Subcutaneous abdominal adipose tissue (tissue), 5 donors: Measurements from ENCODE around the gene SHH.

Experiments
- H3K27ac ChIP-seq: one replicate; pipeline ENCODE4 v1.7.0; 2013; ENCODE audit warnings: low read depth, mild to moderate bottlenecking, inconsistent platforms, low read length, moderate library complexity
- H3K27me3 ChIP-seq, 5 donors: one replicate each; pipeline ENCODE4 v1.7.0; 2013; ENCODE audit warnings: low read length in 5 of 5, inconsistent platforms in 1 of 5; ENCODE audit not compliant: control insufficient read depth in 5 of 5, insufficient read depth in 4 of 5
- H3K36me3 ChIP-seq, 5 donors: one replicate each; pipeline ENCODE4 v1.7.0; 2013; ENCODE audit warnings: low read length in 5 of 5; ENCODE audit not compliant: control insufficient read depth in 5 of 5, insufficient read depth in 5 of 5
- H3K4me1 ChIP-seq, 5 donors: one replicate each; pipeline ENCODE4 v1.7.0; 2013; ENCODE audit warnings: low read length in 5 of 5, mild to moderate bottlenecking in 3 of 5, moderate library complexity in 1 of 5; ENCODE audit not compliant: control insufficient read depth in 5 of 5, insufficient read depth in 5 of 5
- H3K4me3 ChIP-seq, 5 donors: one replicate each; pipeline ENCODE4 v1.7.0; 2013; ENCODE audit warnings: low read length in 5 of 5, low read depth in 1 of 5
- H3K9ac ChIP-seq, 5 donors: one replicate each; pipeline ENCODE4 v1.7.0; 2013; ENCODE audit warnings: low read length in 5 of 5, mild to moderate bottlenecking in 4 of 5, moderate library complexity in 3 of 5
- H3K9me3 ChIP-seq, 5 donors: one replicate each; pipeline ENCODE4 v1.7.0; 2013; ENCODE audit warnings: low read length in 5 of 5; ENCODE audit not compliant: control insufficient read depth in 5 of 5
- donor health status: healthy.
- donor health status: healthy.
- donor health status: healthy.
- donor health status: healthy.
- donor health status: healthy.

SHH gene

DNA sequence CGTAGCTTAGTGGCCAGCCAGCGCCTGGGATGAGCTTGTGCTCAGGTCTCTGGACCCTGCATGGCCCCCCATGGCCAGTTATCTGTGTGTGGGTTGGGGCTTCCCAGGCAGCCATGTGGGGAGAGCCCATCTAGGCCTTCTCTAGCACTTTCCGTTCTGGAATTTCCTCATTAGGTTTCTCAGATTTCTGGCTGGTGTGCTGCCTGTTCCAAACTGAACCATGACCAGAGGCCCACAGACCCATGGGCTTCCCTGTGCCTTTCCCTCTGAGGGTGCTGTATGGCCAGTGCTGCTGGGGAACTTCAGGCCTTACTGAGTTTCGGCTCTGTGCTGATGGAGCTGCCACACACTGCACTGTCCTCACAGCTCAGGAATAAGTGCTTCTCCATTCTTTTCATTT lies 50.2 kb downstream of the SHH start:
- peaks cover 11 to 37% (median 35%) of the 10 kb centered on the region in 5 donors for H3K36me3 ChIP-seq
- H3K9me3 ChIP-seq: no peaks in the 10 kb centered on the region

DNA sequence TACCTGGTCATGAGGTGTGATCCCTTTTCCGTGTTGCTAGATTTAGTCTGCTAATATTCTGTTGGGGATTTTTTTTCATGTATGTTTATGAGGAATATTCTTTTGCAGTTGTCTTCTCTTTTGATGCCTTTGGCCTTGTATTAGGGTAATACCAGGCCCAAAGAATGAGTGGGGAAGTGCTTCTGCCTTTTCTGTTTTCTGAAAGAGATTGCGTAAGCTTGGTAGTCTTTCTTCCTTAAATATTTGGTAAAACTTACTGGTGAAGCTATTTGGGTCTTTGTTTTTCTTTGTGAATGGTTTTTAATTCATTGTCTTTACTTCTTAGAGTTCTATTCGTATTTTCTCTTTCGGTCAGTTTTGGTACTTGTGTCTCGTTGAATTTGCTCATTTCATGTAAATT lies 51.1 kb downstream of the SHH start:
- H3K9me3 ChIP-seq: no peaks in the 10 kb centered on the region
- H3K27me3 ChIP-seq: no peaks in the 10 kb centered on the region
- no peak overlapping the region for H3K9ac ChIP-seq
- H3K36me3 ChIP-seq: peaks cover 7 to 31% (median 27%) of the 10 kb centered on the region in 5 donors
- H3K27ac ChIP-seq: no peak overlapping the region
- H3K4me1 ChIP-seq: peaks cover 0 to 31% (median 21%) of the 10 kb centered on the region in 5 donors
- H3K4me3 ChIP-seq: no peak overlapping the region

More for the DNA sequence above, 50.2 kb downstream of the SHH start:
- Histone ChIP-seq H3K4me3 (no peak overlapping the region), H3K4me1 (peaks cover 0 to 31% (median 21%) of the 10 kb centered on the region in 5 donors), H3K27me3 (no peaks in the 10 kb centered on the region), H3K9ac (peak overlapping the region in 1 of 5 donors; percentile 20), H3K27ac (no peak overlapping the region)

DNA sequence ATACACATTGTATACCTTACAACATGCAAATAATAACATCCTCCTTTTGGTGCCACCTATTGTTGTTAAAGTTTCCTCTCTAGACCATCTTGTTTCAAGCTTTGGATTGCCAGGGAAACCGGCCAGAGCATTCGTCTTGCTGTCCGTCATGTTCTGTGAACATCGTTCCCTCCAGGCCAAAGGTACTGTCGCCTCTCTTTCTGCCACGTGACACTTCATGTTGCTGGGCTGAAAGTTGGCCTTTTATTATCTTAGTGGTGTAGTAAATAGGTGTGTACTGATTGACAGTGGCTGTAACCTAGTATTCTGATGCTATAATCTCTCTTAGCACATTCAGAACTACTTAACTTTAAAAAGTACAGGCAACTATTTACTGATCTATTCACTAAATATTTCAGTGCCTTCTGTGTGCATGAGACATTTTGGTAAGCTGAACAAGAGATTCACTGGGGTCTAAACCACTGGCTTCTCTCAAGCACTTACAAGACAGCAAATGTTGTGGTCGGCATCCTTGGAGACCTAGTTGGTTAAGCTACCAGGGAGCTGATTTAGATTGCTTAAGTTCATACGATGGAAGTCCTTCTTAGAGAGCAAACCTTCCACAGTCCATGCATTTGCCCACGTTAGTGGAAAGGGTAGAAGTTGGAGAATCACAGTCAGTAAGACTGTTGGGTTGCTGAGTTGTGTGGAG lies 52.4 kb downstream of the SHH start:
- H3K4me1 ChIP-seq: peaks cover 0 to 31% (median 21%) of the 10 kb centered on the region in 5 donors
- no peak overlapping the region for H3K4me3 ChIP-seq
- no peaks in the 10 kb centered on the region for H3K27me3 ChIP-seq
- no peak overlapping the region for H3K27ac ChIP-seq
- H3K9ac ChIP-seq: no peak overlapping the region
- H3K36me3 ChIP-seq: peaks cover 2 to 19% (median 15%) of the 10 kb centered on the region in 5 donors
- H3K9me3 ChIP-seq: no peaks in the 10 kb centered on the region

DNA sequence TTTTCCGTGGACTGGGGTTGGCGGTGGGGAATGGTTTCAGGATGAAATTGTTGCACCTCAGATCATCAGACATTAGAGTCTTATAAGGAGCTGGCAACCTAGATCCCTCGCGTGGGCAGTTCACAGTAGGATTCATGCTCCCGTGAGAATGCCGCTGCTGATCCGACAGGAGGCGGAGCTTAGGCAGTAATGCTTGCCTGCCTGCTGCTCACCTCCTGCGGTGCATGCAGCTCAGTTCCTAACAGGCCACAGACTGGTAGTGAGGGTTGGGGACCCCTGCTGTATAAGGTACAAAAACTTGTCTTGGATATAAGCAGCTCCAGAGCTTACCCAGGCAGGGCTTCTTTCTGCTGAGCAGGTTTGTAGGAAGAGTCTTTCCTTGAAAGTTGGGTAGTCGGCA lies 53.9 kb downstream of the SHH start:
- Histone ChIP-seq H3K9me3 (no peaks in the 10 kb centered on the region), H3K4me1 (peaks cover 0 to 21% (median 19%) of the 10 kb centered on the region in 5 donors), H3K9ac (no peak overlapping the region), H3K27me3 (no peaks in the 10 kb centered on the region), H3K27ac (no peak overlapping the region), H3K36me3 (peaks cover 0 to 8% (median 4%) of the 10 kb centered on the region in 5 donors), H3K4me3 (no peak overlapping the region)

DNA sequence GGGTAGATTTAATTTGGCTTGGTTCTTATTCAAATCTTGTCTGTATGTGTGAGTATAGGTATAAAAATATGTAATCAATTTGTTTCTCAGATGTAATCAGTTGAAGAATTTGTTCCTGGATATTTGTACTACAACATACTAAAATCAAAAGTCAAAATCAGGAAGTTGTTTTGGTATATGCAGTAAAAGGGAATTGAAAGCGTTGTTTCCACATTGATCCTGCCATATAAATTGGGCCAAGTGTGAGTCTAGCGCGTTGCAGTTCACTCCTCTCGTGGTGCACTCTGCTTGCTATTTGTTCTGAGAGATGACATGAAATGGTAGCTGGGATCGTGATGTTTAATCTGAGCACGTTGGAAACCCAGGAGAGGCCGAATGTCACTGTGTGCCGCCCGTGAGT lies 55.9 kb downstream of the SHH start:
- H3K4me1 ChIP-seq: peaks cover 0 to 32% (median 18%) of the 10 kb centered on the region in 5 donors

DNA sequence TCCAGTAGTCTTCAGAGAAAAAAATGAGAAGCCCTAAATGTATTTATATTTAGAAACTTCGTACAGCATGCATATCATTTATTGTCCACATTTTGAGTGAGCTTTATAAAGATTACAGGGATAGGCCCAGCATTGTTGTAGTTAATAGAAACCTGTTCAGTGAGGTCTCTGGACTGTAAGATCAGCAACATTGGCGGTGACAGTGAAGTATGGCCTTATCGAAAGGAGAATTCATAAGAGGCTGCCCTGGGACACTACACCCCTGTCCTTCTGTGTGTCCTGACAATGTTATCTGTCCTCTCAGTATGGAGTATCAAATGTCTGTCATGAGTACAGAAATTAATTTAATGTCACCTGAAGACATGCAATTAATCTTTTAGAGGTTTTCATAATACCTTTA lies 57.2 kb downstream of the SHH start:
- Histone ChIP-seq H3K27me3 (no peaks in the 10 kb centered on the region), H3K27ac (no peak overlapping the region), H3K4me1 (peaks cover 0 to 26% (median 17%) of the 10 kb centered on the region in 5 donors), H3K36me3 (peaks cover 0 to 4% (median 3%) of the 10 kb centered on the region in 5 donors), H3K9ac (no peak overlapping the region), H3K9me3 (no peaks in the 10 kb centered on the region), H3K4me3 (no peak overlapping the region)

More for the DNA sequence above, 55.9 kb downstream of the SHH start:
- H3K36me3 ChIP-seq: peaks cover 0 to 7% (median 3%) of the 10 kb centered on the region in 5 donors
- no peaks in the 10 kb centered on the region for H3K27me3 ChIP-seq
- no peak overlapping the region for H3K9ac ChIP-seq
- H3K27ac ChIP-seq: no peak overlapping the region
- no peak overlapping the region for H3K4me3 ChIP-seq
- H3K9me3 ChIP-seq: no peaks in the 10 kb centered on the region

DNA sequence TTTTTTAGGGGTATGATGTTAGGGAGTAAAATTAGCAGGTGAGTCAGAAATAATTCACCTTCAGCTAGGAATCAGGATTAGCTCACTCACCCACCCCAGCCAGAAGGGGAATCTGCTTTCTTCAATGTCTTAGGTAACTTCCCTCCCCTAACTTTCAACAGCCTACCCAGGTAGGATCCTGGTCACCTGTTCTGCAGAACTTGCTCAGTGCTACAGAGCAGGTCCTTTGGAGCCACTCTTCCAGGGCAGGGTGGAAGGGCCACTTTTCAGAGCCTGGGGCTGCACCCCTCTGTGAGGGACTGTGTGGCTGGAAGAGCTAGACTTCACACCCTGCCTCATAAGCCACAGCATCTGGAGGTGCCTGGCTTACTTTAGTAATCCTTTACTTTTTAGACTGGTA lies 58.1 kb downstream of the SHH start:
- Histone ChIP-seq H3K4me3 (no peak overlapping the region), H3K9me3 (no peaks in the 10 kb centered on the region), H3K4me1 (peaks cover 0 to 21% (median 13%) of the 10 kb centered on the region in 5 donors), H3K27me3 (no peaks in the 10 kb centered on the region), H3K36me3 (peaks cover 0 to 4% (median 0%) of the 10 kb centered on the region in 5 donors), H3K9ac (no peak overlapping the region), H3K27ac (no peak overlapping the region)

DNA sequence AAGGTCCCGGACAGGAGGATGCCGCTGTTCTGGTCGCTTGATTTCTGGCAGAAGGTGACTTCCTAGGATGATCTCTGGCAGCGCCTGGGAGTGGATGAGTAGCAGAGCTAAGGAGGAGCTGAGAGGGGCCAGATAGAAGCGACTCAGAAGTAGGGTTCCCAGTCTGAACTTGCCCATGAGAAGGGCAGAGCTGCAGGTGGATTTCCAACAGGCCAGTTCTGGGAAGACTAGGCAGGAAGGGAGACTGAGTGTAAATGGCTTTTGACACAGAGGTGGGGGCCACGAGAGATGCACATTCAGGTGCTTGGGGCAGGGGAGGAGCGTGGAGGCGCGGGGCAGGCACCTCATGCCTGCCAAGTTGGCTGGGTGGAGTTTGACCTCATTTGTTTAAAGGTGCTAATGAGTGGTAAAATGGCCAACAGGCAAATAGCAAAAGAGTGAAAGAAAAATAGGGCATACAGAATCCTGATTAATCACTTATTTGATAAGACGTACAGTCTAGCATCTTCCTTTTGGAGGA lies 58.8 kb downstream of the SHH start:
- Histone ChIP-seq H3K27ac (no peak overlapping the region), H3K27me3 (no peaks in the 10 kb centered on the region), H3K4me3 (no peak overlapping the region), H3K36me3 (peaks cover 0 to 8% (median 0%) of the 10 kb centered on the region in 5 donors), H3K9me3 (no peaks in the 10 kb centered on the region), H3K4me1 (peaks cover 0 to 21% (median 13%) of the 10 kb centered on the region in 5 donors), H3K9ac (no peak overlapping the region)

DNA sequence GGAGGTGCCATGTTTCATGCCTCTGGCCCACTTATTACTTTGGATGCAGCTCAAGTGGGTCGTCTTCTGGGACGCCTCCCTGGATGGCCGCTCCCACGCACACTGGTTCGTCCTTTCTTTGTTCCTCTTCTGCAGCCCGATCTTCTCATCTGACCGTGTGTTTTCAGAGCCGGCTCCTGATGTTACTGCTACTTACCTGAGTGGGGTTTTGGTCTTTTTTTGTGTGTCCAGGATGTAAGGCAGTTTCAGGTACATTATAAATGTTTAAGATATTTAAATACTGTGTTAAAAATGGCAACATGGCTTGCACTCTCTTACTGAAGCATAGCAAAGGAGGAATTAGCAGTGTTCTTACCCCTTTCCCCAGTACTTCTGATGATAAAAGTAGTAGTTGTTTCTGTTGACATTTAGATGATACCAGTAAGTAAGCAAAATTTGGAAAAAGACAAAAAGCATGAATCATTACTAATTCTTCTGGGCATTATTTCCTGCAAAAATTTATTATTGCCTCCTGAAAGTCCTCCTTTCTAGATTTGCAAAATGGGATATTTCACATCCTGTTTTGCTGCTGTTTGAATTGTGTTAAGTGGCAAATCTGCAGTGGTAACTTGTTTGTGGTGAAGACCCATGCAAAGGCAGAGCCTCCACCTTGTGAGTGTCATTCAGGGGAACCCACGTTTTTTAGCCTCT lies 59.4 kb downstream of the SHH start:
- Histone ChIP-seq H3K36me3 (peaks cover 0 to 10% (median 3%) of the 10 kb centered on the region in 5 donors), H3K27ac (no peak overlapping the region), H3K9me3 (no peaks in the 10 kb centered on the region), H3K9ac (no peak overlapping the region), H3K27me3 (no peaks in the 10 kb centered on the region), H3K4me1 (peaks cover 0 to 21% (median 13%) of the 10 kb centered on the region in 5 donors), H3K4me3 (no peak overlapping the region)

DNA sequence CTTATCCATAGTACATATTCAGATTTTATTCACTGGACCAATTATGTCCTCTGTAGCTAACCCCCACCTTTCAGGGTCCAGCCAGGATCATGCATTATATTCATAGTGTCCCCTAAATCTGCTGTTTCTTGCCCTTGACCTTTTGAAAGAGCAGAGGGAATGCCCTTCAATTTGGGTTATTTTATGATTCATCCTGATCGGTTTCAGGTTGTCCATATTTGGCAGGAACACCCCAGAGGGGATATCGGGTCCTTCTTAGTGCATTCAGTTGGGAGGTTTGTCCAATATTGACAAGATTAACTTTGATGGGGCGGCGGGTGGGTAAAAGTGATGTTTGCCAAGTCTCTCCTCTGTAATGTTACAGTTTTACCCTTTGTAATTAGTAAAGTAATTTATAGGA lies 60.9 kb downstream of the SHH start:
- Histone ChIP-seq H3K27ac (no peak overlapping the region), H3K4me1 (peaks cover 0 to 21% (median 13%) of the 10 kb centered on the region in 5 donors), H3K9me3 (no peaks in the 10 kb centered on the region)

More for the DNA sequence above, 60.9 kb downstream of the SHH start:
- Histone ChIP-seq H3K4me3 (no peak overlapping the region), H3K36me3 (peaks cover 0 to 12% (median 4%) of the 10 kb centered on the region in 5 donors), H3K27me3 (no peaks in the 10 kb centered on the region), H3K9ac (no peak overlapping the region)
